Spinal cord (tissue), 10 donors: ENCODE results near the gene EID2B. TPM values are rescaled to one million over a fixed set of nuclear protein-coding genes. Genes with fewer than 3 reads are reported as not detected.

Source experiments
- DNase-seq, 6 donors: peaks; one replicate each; pipeline versions ENCODE4 v3.0.0 to v3.0.0-alpha.2; 2013 to 2015; ENCODE audit warnings: low spot score in 6 of 6, low read depth in 4 of 6
- H3K27ac ChIP-seq: one replicate; pipeline ENCODE4 v1.5.1; 2013; ENCODE audit warnings: low read depth, low read length, control low read depth
- H3K27me3 ChIP-seq: one replicate; pipeline ENCODE4 v1.6.1; 2013; ENCODE audit warnings: low read length; ENCODE audit not compliant: control insufficient read depth, insufficient read depth
- H3K36me3 ChIP-seq: one replicate; pipeline ENCODE4 v1.6.1; 2013; ENCODE audit warnings: low read length; ENCODE audit not compliant: control insufficient read depth, insufficient read depth
- H3K4me1 ChIP-seq: one replicate; pipeline ENCODE4 v1.6.1; 2013; ENCODE audit warnings: low read length; ENCODE audit not compliant: control insufficient read depth, insufficient read depth
- H3K4me3 ChIP-seq: one replicate; pipeline ENCODE4 v1.5.1; 2013; ENCODE audit warnings: low read depth, low read length, control low read depth
- H3K9me3 ChIP-seq: one replicate; pipeline ENCODE4 v1.6.1; 2013; ENCODE audit warnings: low read length; ENCODE audit not compliant: control insufficient read depth, insufficient read depth
- WGBS: methylation state at CpG from one replicate; pipeline ENCODE4 v1.1.5; 2013; ENCODE audit warnings: missing lambda C conversion rate; ENCODE audit not compliant: insufficient coverage; 5-methylcytosine and 5-hydroxymethylcytosine counted together
- polyA plus RNA-seq, 2 donors: library from polyadenylated mRNA; unstranded; fragments of 120-200 nt; gene quantifications; one replicate each; pipeline ENCODE4 v1.2.1, GENCODE V29; 2013; ENCODE audit not compliant: insufficient read length in 2 of 2
- total RNA-seq, 2 donors: library from RNA; depleted of rRNA in 1 of 2; stranded (reverse); fragments of 120-200 nt in 1 of 2; fragments of >200 nt in 1 of 2; gene quantifications; one replicate each; pipeline versions ENCODE4 v1.2.3 to v1.2.4, GENCODE V29; 2013 to 2014
- donor health status: healthy.

The EID2B gene
- total and polyA plus RNA-seq, 4 donors, result 10.5 to 20.2 (median 16.6) TPM

DNA sequence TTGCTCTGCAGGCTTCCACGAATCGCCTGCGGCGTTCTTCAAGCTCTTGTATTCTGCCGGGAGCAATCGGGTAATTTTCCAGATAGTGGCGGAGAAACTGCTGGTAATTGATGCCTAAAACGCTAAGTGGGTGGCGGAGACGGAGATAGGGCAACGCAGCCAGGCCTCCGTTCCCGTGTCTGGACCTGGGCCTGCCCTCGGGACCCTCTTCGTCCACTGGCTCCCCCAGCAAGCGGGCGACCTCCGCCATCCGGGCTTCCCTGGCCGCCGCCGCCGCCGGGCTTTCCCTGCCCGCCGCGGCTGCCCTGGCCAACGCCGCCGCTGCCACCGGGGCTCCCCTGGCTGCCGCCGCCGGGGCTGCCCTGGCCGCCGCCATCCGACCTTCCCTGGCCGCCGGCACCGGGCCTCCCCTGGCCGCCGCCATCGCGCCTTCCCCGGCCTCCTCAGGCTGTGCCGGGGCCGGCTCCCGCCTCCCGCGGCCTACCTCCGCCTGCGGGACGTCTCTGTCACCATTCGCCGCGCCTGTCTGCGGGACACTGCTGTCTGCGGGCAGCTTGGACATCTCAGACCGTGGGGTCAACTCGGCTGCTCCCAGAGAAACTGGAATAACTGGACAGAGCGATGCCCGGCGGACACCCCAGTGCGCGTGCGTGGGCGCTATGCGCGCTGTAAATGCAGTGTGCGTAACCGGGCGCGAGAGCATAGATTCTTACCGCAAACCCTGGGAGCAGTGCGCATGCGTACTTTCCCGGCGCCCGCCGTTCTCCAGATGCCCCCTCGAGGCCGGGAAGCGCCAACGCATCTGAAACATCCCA is 7.1 kb upstream of the EID2B start, which contains the start of gene EID2:
Gene EID2 (minus strand): TSS at position 644 of the 815 bp plus-strand sequence. CDS start 82 bp downstream, at position 562.
- Histone ChIP-seq H3K9me3 (no peaks in the 10 kb centered on the region), H3K4me3 (peak within 1 kb of the TSS; percentile 68), H3K4me1 (no peaks in the 10 kb centered on the region), H3K36me3 (peaks cover 3% of the 10 kb centered on the region), H3K27ac (peak within 1 kb of the TSS; percentile 94), H3K27me3 (no peaks in the 10 kb centered on the region)
- DNase-seq, result peak; percentile 85 to 98 (median 93)
- WGBS, result under 1% methylated on average over 84 of the region's 84 CpGs

- Histone ChIP-seq H3K27me3 (no peaks in the 10 kb centered on the region), H3K27ac (peak overlapping the region; percentile 81), H3K9me3 (no peaks in the 10 kb centered on the region), H3K36me3 (peaks cover 3% of the 10 kb centered on the region), H3K4me3 (peak overlapping the region; percentile 68), H3K4me1 (no peaks in the 10 kb centered on the region)
- 0% methylated on average over 6 of the region's 10 CpGs for WGBS
- no peak for DNase-seq
Measured at GRCh38 chr19:39539165-39539517, 6.5 kb upstream of the EID2B start.

GRCh38 chr19:39533791-39534190 is 1.1 kb upstream of the EID2B start:
- Histone ChIP-seq H3K4me1 (peaks cover 12% of the 10 kb centered on the region), H3K27ac (no peak overlapping the region)
- 67% methylated on average over 3 of the region's 3 CpGs for WGBS

GRCh38 chr19:39533003-39533512 is 406 bp upstream of the EID2B start:
- Histone ChIP-seq H3K27ac (no peak overlapping the region), H3K27me3 (no peaks in the 10 kb centered on the region), H3K9me3 (no peaks in the 10 kb centered on the region), H3K4me3 (peak overlapping the region; percentile 77), H3K4me1 (peaks cover 12% of the 10 kb centered on the region), H3K36me3 (peaks cover 17% of the 10 kb centered on the region)
- WGBS, result 4% methylated on average over 4 of the region's 12 CpGs
- DNase-seq, result no peak

More at GRCh38 chr19:39533791-39534190, 1.1 kb upstream of the EID2B start:
- no peak for DNase-seq
- Histone ChIP-seq H3K27me3 (no peaks in the 10 kb centered on the region), H3K4me3 (no peak overlapping the region), H3K9me3 (no peaks in the 10 kb centered on the region), H3K36me3 (peaks cover 15% of the 10 kb centered on the region)

DNA sequence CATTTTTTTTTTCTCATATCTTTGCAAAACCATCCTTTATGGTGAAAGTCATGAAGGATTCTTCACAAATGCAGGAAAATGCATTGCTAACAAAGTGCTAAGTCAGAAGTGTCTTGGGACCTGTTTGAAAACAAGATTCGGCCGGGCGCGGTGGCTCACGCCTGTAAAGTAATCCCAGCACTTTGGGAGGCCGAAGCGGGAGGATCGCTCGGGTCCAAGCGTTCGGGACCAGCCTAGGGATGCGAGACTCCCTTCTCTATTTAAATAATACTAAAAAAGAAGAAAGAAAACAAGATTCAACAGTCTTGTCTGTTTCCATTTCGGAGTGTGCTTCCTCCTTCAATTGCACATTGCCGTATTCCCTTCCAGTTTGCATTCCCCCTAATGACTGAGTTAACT is 819 bp downstream of the EID2B start:
- 7% methylated on average over 2 of the region's 14 CpGs for WGBS
- DNase-seq, result no peak

GRCh38 chr19:39525205-39525604 is 7.4 kb downstream of the EID2B start:
- no peak overlapping the region for H3K27ac ChIP-seq
- no peaks in the 10 kb centered on the region for H3K4me1 ChIP-seq
- no peak overlapping the region for H3K4me3 ChIP-seq
- DNase-seq, result no peak
- no peaks in the 10 kb centered on the region for H3K27me3 ChIP-seq
- no CpG with 5 or more reads among the region's 3 CpGs for WGBS
- H3K36me3 ChIP-seq, result peaks cover 34% of the 10 kb centered on the region
- H3K9me3 ChIP-seq, result no peaks in the 10 kb centered on the region

More for the DNA sequence above, 819 bp downstream of the EID2B start:
- Histone ChIP-seq H3K9me3 (no peaks in the 10 kb centered on the region), H3K27me3 (no peaks in the 10 kb centered on the region), H3K4me3 (peak overlapping the region; percentile 77), H3K36me3 (peaks cover 20% of the 10 kb centered on the region), H3K27ac (peak overlapping the region; percentile 81), H3K4me1 (peaks cover 12% of the 10 kb centered on the region)

- H3K9me3 ChIP-seq, result no peaks in the 10 kb centered on the region
- peaks cover 29% of the 10 kb centered on the region for H3K36me3 ChIP-seq
- 92% methylated on average over 5 of the region's 8 CpGs for WGBS
- H3K27me3 ChIP-seq, result no peaks in the 10 kb centered on the region
- DNase-seq, result no peak
- no peaks in the 10 kb centered on the region for H3K4me1 ChIP-seq
- no peak overlapping the region for H3K27ac ChIP-seq
- no peak overlapping the region for H3K4me3 ChIP-seq
Measured at GRCh38 chr19:39524495-39524894, 8.2 kb downstream of the EID2B start.

DNA sequence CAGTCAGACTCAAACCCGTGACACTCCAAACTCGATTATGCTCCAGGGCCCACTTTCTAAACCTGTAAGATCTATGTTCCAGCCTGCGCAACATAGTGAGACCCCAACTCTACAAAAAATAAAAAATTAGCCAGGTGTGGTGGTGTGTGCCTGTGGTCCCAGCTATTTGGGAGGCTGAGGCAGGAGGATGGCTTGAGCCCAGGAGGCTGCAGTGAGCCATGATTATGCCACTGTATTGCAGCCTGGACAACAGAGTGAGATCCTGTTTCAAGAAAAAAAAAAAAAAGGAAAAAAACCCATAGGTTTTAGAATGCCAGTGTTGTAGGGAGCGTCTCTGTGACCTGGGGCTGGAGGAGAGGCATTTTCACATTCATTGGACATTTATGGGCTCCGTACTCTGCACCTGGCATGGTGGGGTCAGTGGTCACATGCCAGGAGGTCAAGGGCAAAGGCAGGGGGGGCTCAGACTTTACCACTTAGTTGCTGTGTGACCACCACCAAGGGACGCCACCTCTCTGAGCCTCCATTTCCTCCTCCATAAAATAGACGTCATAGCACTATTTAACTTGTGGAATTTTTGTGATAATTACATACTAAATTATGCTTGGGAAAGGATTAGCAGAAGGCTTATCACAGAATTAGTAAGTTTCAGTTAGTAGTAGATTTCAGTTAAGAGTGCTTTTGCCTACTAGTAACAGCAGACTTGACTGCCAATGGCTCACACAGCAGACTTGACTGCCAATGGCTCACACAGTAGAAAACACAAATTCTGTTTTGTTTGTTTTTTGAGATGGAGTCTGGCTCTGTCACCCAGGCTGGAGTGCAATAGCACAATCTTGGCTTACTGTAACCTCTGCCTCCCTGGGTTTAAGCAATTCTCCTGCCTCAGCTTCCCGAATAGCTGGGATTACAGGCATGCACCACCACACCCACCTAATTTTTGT is 11.8 kb downstream of the EID2B start:
- Histone ChIP-seq H3K36me3 (peaks cover 17% of the 10 kb centered on the region), H3K27me3 (peaks cover 6% of the 10 kb centered on the region), H3K4me3 (no peak overlapping the region), H3K9me3 (no peaks in the 10 kb centered on the region), H3K4me1 (peaks cover 5% of the 10 kb centered on the region), H3K27ac (no peak overlapping the region)
- WGBS, result 94% methylated on average over 2 of the region's 8 CpGs
- DNase-seq, result no peak

GRCh38 chr19:39518975-39519374 is 13.7 kb downstream of the EID2B start:
- Histone ChIP-seq H3K36me3 (peaks cover 6% of the 10 kb centered on the region), H3K9me3 (no peaks in the 10 kb centered on the region), H3K4me1 (peaks cover 17% of the 10 kb centered on the region), H3K4me3 (no peak overlapping the region), H3K27ac (no peak overlapping the region), H3K27me3 (peaks cover 24% of the 10 kb centered on the region)
- DNase-seq, result no peak
- WGBS, result 94% methylated on average over 4 of the region's 9 CpGs
